HepG2 (cell line): ENCODE data around the gene ALDH16A1. TPM values are rescaled to one million over a fixed set of nuclear protein-coding genes. Genes with fewer than 3 reads are reported as not detected.

ENCODE experiments used
- ATAC-seq: fragments of 200-7000 bp; cut with Tn5 transposase; 3 replicates; pipeline ENCODE4 v1.9.1; 2020; ENCODE audit warnings: mild to moderate bottlenecking, moderate library complexity
- BruUV-seq: library from RNA; stranded (reverse); fragments of 400-500 nt; replicated peaks from 2 replicates; lab custom pipeline; 2021; lab: Mats Ljungman, UMichigan
- CTCF ChIA-PET: fragments of 300-600 bp; formaldehyde crosslinking; extraction: SDS; loops from one replicate; lab custom pipeline; 2021; ENCODE audit warnings: low total read pairs, inconsistent platforms, low intra/inter-chr PET ratio; lab: Yijun Ruan, JAX
- POLR2A ChIA-PET: fragments of 350-600 bp; sonication (Branson Sonifier 250); formaldehyde crosslinking; loops from one replicate; lab custom pipeline; 2020; ENCODE audit warnings: antibody characterized with exemption, inconsistent platforms; lab: Yijun Ruan, JAX
- DNase-seq: peaks from one replicate; pipeline ENCODE4 v3.0.0-alpha.2; 2015; ENCODE audit warnings: low spot score
- FAIRE-seq: peaks from 3 replicates; lab custom pipeline; 2011; peaks lifted over from hg19 to GRCh38; lab: Jason Lieb, UNC
- H2AFZ ChIP-seq: one replicate; pipeline ENCODE4 v1.6.1; 2011; ENCODE audit warnings: low read length, inconsistent platforms
- H3K27ac ChIP-seq: fragments of 300-600 bp; 3 replicates; pipeline ENCODE4 v1.8.0; 2011; ENCODE audit warnings: mixed run types, mild to moderate bottlenecking, mixed read lengths, low read length, inconsistent platforms; ENCODE audit not compliant: insufficient read depth; ENCODE audit errors: extremely low read length
- H3K27me3 ChIP-seq, 2 experiments: fragments of 200-600 bp in 1 of 2; 2 replicates in 1 of 2; 3 replicates in 1 of 2; pipeline versions ENCODE4 v1.6.0 to v1.8.0; 2011; ENCODE audit warnings: low read length in 2 of 2, mild to moderate bottlenecking in 2 of 2, moderate library complexity in 2 of 2, inconsistent platforms in 1 of 2; ENCODE audit not compliant: insufficient read depth in 2 of 2, control insufficient read depth in 1 of 2
- H3K36me3 ChIP-seq, 2 experiments: fragments of 200-600 bp in 1 of 2; replicated peaks in 1 of 2; 2 replicates in 1 of 2; 3 replicates in 1 of 2; pipeline versions ENCODE4 v1.5.1 to v1.8.0; 2011; ENCODE audit warnings: low read length in 2 of 2, inconsistent platforms in 1 of 2; ENCODE audit not compliant: insufficient read depth in 2 of 2, control insufficient read depth in 1 of 2
- H3K4me1 ChIP-seq: 2 replicates; pipeline ENCODE4 v1.5.1; 2012; ENCODE audit warnings: low read length, inconsistent platforms; ENCODE audit not compliant: insufficient read depth
- H3K4me2 ChIP-seq: 2 replicates; pipeline ENCODE4 v1.6.0; 2011; ENCODE audit warnings: low read depth, low read length, inconsistent platforms
- H3K4me3 ChIP-seq, 3 experiments: fragments of 200-600 bp in 1 of 3; sonication (generic), shearing (Covaris generic) in 1 of 3; replicated peaks in 1 of 3; 2 replicates each; pipeline ENCODE4 v1.5.1; 2011 to 2016; ENCODE audit warnings: low read length in 3 of 3, inconsistent platforms in 2 of 3, low read depth in 2 of 3, mild to moderate bottlenecking in 2 of 3, control low read depth in 1 of 3, mixed read lengths in 1 of 3; ENCODE audit not compliant: insufficient read depth in 1 of 3
- H3K79me2 ChIP-seq: one replicate; pipeline ENCODE4 v1.6.1; 2011; ENCODE audit warnings: low read length, inconsistent platforms; ENCODE audit not compliant: insufficient read depth
- H3K9ac ChIP-seq: 2 replicates; pipeline ENCODE4 v1.6.0; 2011; ENCODE audit warnings: mild to moderate bottlenecking, low read depth, low read length, inconsistent platforms; ENCODE audit not compliant: insufficient read depth
- H3K9me3 ChIP-seq: 2 replicates; pipeline ENCODE4 v1.5.1; 2012; ENCODE audit warnings: mild to moderate bottlenecking, low read length
- H4K20me1 ChIP-seq: 2 replicates; pipeline ENCODE4 v1.6.0; 2011; ENCODE audit warnings: inconsistent platforms, mild to moderate bottlenecking, low read length, moderate library complexity; ENCODE audit not compliant: insufficient read depth
- ZFYVE20 ChIP-seq: sonication (generic); formaldehyde crosslinking; IDR thresholded peaks from 2 replicates; pipeline ENCODE4 v1.8.0; 2023; ENCODE audit warnings: low read depth, mild to moderate bottlenecking, moderate library complexity, missing genetic modification reagents, borderline replicate concordance
- ZNF564 ChIP-seq: sonication (generic); formaldehyde crosslinking; IDR thresholded peaks from 2 replicates; pipeline ENCODE4 v1.8.1; 2023; ENCODE audit warnings: mild to moderate bottlenecking, missing genetic modification reagents
- WGBS: methylation state at CpG from one replicate; pipeline ENCODE4 v1.1.6; 2017; ENCODE audit warnings: low lambda C conversion rate; 5-methylcytosine and 5-hydroxymethylcytosine counted together
- in situ Hi-C: cut with HindIII; loops from 2 replicates; pipeline ENCODE4 v1.10.0; 2017; ENCODE audit warnings: low pct_unique_long_range_greater_than_20kb; ENCODE audit not compliant: extremely low pct_ligation_motif_present
- intact Hi-C: fragments of 100-400 bp; cut with micrococcal nuclease; formaldehyde crosslinking; loops from one replicate; pipeline ENCODE4 v1.10.0; 2022; ENCODE audit not compliant: unreplicated experiment
- polyA plus RNA-seq, 8 experiments: library from polyadenylated mRNA; depleted of rRNA in 3 of 8; stranded (reverse) in 7 of 8; unstranded in 1 of 8; fragments of >200 nt; fragmentation: Illumina TruSeq in 4 of 8; extraction: Trizol in 4 of 8; gene quantifications; 2 replicates each; pipeline versions ENCODE4 v1.2.1 to v1.2.3, GENCODE V29; 2011 to 2016; ENCODE audit warnings: low read depth in 4 of 8, missing spikeins in 1 of 8, mixed read lengths in 1 of 8; ENCODE audit not compliant: insufficient read depth in 1 of 8
- total RNA-seq, 5 experiments: library from RNA; depleted of rRNA; stranded (reverse); fragments of >200 nt; fragmentation: Illumina TruSeq; extraction: Trizol; gene quantifications; 2 replicates each; pipeline ENCODE4 v1.2.3, GENCODE V29; 2016; ENCODE audit warnings: low read depth in 1 of 5
- TF ChIP-seq, protein P1 (sequence below): sonication (generic); formaldehyde crosslinking; IDR thresholded peaks from 2 replicates; pipeline ENCODE4 v1.4.0; 2020; ENCODE audit warnings: missing genetic modification reagents

The ALDH16A1 gene
- total and polyA plus RNA-seq, 2 of the 13 experiments (the other 11 are each of a cell fraction or from before 2014, with no cell fraction given), result 8.4 to 34.9 TPM

DNA sequence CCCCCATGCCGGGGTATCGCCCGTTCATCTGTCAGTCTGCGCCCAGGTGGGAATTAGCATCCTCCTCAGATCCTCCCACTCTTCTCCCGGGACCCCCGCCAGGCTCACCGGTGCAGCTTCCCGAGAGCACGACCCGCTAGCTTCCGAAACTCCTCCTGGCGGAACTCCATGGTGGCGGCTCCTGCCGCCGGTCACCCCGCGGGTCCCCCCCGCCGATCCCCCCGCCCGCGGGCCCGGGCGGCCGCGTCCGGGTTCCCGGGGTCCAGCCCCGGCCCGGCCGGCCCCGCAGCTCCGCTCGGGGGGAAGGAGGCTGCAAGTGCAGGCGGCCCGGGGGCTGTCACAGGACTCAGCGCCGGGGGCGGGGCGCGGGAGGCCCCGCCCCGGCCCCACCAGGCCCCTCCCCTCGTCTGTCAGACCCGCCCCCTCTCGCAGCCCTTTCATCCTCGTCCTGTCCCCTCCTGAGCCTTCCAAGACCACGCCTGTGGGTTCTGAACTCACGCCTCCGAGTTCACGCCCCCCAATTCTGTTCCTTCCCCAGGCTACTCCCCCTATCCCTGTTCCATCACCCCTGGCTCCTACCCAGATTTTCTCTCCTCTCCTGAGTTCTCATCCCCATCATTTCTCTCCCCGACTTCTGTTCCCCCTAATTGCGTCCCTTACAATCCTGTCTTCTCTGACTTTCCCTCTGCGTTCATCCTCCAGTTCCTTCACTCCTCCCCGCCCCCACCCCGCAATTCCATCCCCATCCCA, 11.6 kb upstream of the ALDH16A1 start, which contains the start of gene SLC17A7:
Gene SLC17A7 (minus strand): TSS at position 318 of the 750 bp plus-strand sequence. CDS start 148 bp downstream, at position 170.
- 10% methylated on average over 20 of the region's 56 CpGs for WGBS
- Histone ChIP-seq H3K27ac (no peak within 1 kb of the TSS), H3K4me1 (peaks cover 18% of the 10 kb centered on the region), H3K4me3 (peak within 1 kb of the TSS; percentile 26 to 76 (median 70); a peak in 4 of 6 replicates), H3K9me3 (no peaks in the 10 kb centered on the region), H3K79me2 (no peaks in the 10 kb centered on the region), H3K9ac (no peak within 1 kb of the TSS), H3K4me2 (peak within 1 kb of the TSS; percentile 75), H4K20me1 (peaks cover 5% of the 10 kb centered on the region; the same call in 1 of the 2 replicates), H3K36me3 (peaks cover 0 to under 1% of the 10 kb centered on the region in 2 experiments; a peak in 1 of 5 replicates), H2AFZ (no peak within 1 kb of the TSS), H3K27me3 (peaks cover 8 to 56% of the 10 kb centered on the region in 2 experiments)
- in situ Hi-C loops (no loop called here), intact Hi-C loops (no loop called here)
- no peak for DNase-seq
- no peak for FAIRE-seq
- ChIA-PET POLR2A (interaction anchor here (1.0 to 2.1 kb wide), 4 partner anchors 10 to 80 kb away, joined by 3 to 21 read pairs (median 14); partner anchors contain the start of genes ALDH16A1 and PIH1D1), CTCF (no interaction called here)
- ATAC-seq, result no peak
- no TSS peak for BruUV-seq
- TF ChIP-seq, protein P1, sequence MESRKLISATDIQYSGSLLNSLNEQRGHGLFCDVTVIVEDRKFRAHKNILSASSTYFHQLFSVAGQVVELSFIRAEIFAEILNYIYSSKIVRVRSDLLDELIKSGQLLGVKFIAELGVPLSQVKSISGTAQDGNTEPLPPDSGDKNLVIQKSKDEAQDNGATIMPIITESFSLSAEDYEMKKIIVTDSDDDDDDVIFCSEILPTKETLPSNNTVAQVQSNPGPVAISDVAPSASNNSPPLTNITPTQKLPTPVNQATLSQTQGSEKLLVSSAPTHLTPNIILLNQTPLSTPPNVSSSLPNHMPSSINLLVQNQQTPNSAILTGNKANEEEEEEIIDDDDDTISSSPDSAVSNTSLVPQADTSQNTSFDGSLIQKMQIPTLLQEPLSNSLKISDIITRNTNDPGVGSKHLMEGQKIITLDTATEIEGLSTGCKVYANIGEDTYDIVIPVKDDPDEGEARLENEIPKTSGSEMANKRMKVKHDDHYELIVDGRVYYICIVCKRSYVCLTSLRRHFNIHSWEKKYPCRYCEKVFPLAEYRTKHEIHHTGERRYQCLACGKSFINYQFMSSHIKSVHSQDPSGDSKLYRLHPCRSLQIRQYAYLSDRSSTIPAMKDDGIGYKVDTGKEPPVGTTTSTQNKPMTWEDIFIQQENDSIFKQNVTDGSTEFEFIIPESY, result no peak
- no peak for TF ChIP-seq ZFYVE20 (CRISPR knock-in tag)
- TF ChIP-seq ZNF564 (CRISPR knock-in tag), result peak; percentile 97
